K562 (cell line): ENCODE results near the gene AP1M2. TPM values are rescaled to one million over a fixed set of nuclear protein-coding genes. Genes with fewer than 3 reads are reported as not detected.

Source experiments
- CBX1 ChIP-seq: sonication (generic); IDR thresholded peaks from 2 replicates; pipeline ENCODE4 v1.6.1; 2016; ENCODE audit warnings: antibody characterized with exemption, low read depth, mild to moderate bottlenecking
- RBFOX2 ChIP-seq: fragments of 200-400 bp; formaldehyde crosslinking; IDR thresholded peaks from 2 replicates; pipeline ENCODE4 v1.6.1; 2017; ENCODE audit warnings: low read depth, mild to moderate bottlenecking, low read length, moderate library complexity
- RBM22 ChIP-seq: fragments of 200-400 bp; formaldehyde crosslinking; IDR thresholded peaks from 2 replicates; pipeline ENCODE4 v1.6.1; 2018; ENCODE audit warnings: low read length, low read depth; ENCODE audit not compliant: poor library complexity, severe bottlenecking
- ZNF121 ChIP-seq: sonication (generic); formaldehyde crosslinking; conservative IDR thresholded peaks from 2 replicates; pipeline ENCODE4 v1.8.0; 2022; ENCODE audit warnings: missing genetic modification reagents
- polyA plus RNA-seq, 8 experiments: library from polyadenylated mRNA; depleted of rRNA in 4 of 8; stranded (reverse) in 5 of 8; unstranded in 3 of 8; fragments of >200 nt; fragmentation: Nextera tagmentation in 2 of 8; fragmentation: Illumina TruSeq in 1 of 8; extraction: Ambion mirVana in 2 of 8; extraction: Trizol in 1 of 8; gene quantifications; 2 replicates each; pipeline versions ENCODE4 v1.2.1 to v1.2.3, GENCODE V29; 2011 to 2014; ENCODE audit warnings: inconsistent platforms in 1 of 8, missing spikeins in 1 of 8
- total RNA-seq, 7 experiments: library from RNA; depleted of rRNA in 6 of 7; stranded (reverse); fragments of >200 nt in 6 of 7; fragmentation: Illumina TruSeq in 2 of 7; extraction: Trizol in 2 of 7; gene quantifications; 2 replicates each; pipeline versions ENCODE4 v1.2.1 to v1.2.3, GENCODE V29; 2011 to 2021; ENCODE audit warnings: low replicate concordance in 1 of 7
- TF ChIP-seq, protein P1 (sequence below): fragments of 450-650 bp; IDR thresholded peaks from 2 replicates; pipeline ENCODE4 v1.6.1; 2016; ENCODE audit warnings: mild to moderate bottlenecking, moderate library complexity
- TF ChIP-seq, protein P2 (sequence below): fragments of 450-650 bp; IDR thresholded peaks from 2 replicates; pipeline ENCODE4 v1.7.0; 2016; ENCODE audit warnings: borderline replicate concordance

Gene AP1M2
- total and polyA plus RNA-seq, 9 of the 15 experiments (the other 6 are each of a cell fraction or from before 2014, with no cell fraction given) = 0.33 to 1.4 (median 0.89) TPM; not detected in 1

- TF ChIP-seq, protein P1, sequence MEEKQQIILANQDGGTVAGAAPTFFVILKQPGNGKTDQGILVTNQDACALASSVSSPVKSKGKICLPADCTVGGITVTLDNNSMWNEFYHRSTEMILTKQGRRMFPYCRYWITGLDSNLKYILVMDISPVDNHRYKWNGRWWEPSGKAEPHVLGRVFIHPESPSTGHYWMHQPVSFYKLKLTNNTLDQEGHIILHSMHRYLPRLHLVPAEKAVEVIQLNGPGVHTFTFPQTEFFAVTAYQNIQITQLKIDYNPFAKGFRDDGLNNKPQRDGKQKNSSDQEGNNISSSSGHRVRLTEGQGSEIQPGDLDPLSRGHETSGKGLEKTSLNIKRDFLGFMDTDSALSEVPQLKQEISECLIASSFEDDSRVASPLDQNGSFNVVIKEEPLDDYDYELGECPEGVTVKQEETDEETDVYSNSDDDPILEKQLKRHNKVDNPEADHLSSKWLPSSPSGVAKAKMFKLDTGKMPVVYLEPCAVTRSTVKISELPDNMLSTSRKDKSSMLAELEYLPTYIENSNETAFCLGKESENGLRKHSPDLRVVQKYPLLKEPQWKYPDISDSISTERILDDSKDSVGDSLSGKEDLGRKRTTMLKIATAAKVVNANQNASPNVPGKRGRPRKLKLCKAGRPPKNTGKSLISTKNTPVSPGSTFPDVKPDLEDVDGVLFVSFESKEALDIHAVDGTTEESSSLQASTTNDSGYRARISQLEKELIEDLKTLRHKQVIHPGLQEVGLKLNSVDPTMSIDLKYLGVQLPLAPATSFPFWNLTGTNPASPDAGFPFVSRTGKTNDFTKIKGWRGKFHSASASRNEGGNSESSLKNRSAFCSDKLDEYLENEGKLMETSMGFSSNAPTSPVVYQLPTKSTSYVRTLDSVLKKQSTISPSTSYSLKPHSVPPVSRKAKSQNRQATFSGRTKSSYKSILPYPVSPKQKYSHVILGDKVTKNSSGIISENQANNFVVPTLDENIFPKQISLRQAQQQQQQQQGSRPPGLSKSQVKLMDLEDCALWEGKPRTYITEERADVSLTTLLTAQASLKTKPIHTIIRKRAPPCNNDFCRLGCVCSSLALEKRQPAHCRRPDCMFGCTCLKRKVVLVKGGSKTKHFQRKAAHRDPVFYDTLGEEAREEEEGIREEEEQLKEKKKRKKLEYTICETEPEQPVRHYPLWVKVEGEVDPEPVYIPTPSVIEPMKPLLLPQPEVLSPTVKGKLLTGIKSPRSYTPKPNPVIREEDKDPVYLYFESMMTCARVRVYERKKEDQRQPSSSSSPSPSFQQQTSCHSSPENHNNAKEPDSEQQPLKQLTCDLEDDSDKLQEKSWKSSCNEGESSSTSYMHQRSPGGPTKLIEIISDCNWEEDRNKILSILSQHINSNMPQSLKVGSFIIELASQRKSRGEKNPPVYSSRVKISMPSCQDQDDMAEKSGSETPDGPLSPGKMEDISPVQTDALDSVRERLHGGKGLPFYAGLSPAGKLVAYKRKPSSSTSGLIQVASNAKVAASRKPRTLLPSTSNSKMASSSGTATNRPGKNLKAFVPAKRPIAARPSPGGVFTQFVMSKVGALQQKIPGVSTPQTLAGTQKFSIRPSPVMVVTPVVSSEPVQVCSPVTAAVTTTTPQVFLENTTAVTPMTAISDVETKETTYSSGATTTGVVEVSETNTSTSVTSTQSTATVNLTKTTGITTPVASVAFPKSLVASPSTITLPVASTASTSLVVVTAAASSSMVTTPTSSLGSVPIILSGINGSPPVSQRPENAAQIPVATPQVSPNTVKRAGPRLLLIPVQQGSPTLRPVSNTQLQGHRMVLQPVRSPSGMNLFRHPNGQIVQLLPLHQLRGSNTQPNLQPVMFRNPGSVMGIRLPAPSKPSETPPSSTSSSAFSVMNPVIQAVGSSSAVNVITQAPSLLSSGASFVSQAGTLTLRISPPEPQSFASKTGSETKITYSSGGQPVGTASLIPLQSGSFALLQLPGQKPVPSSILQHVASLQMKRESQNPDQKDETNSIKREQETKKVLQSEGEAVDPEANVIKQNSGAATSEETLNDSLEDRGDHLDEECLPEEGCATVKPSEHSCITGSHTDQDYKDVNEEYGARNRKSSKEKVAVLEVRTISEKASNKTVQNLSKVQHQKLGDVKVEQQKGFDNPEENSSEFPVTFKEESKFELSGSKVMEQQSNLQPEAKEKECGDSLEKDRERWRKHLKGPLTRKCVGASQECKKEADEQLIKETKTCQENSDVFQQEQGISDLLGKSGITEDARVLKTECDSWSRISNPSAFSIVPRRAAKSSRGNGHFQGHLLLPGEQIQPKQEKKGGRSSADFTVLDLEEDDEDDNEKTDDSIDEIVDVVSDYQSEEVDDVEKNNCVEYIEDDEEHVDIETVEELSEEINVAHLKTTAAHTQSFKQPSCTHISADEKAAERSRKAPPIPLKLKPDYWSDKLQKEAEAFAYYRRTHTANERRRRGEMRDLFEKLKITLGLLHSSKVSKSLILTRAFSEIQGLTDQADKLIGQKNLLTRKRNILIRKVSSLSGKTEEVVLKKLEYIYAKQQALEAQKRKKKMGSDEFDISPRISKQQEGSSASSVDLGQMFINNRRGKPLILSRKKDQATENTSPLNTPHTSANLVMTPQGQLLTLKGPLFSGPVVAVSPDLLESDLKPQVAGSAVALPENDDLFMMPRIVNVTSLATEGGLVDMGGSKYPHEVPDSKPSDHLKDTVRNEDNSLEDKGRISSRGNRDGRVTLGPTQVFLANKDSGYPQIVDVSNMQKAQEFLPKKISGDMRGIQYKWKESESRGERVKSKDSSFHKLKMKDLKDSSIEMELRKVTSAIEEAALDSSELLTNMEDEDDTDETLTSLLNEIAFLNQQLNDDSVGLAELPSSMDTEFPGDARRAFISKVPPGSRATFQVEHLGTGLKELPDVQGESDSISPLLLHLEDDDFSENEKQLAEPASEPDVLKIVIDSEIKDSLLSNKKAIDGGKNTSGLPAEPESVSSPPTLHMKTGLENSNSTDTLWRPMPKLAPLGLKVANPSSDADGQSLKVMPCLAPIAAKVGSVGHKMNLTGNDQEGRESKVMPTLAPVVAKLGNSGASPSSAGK = no peak
- TF ChIP-seq CBX1 (0 out of 2 replicates have a peak, but pooled peaks have one; percentile 12), ZNF121 (CRISPR knock-in tag) (peak; percentile 61), RBFOX2 (peak; percentile 57), RBM22 (peak; percentile 87)
- TF ChIP-seq, protein P2, sequence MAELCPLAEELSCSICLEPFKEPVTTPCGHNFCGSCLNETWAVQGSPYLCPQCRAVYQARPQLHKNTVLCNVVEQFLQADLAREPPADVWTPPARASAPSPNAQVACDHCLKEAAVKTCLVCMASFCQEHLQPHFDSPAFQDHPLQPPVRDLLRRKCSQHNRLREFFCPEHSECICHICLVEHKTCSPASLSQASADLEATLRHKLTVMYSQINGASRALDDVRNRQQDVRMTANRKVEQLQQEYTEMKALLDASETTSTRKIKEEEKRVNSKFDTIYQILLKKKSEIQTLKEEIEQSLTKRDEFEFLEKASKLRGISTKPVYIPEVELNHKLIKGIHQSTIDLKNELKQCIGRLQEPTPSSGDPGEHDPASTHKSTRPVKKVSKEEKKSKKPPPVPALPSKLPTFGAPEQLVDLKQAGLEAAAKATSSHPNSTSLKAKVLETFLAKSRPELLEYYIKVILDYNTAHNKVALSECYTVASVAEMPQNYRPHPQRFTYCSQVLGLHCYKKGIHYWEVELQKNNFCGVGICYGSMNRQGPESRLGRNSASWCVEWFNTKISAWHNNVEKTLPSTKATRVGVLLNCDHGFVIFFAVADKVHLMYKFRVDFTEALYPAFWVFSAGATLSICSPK = no peak
Measured at GRCh38 chr19:10553087-10553667, 33.9 kb downstream of the AP1M2 start (continued).
